ENCODE data around the gene NRG3. TPM values are rescaled to one million over a fixed set of nuclear protein-coding genes. Genes with fewer than 3 reads are reported as not detected.

NRG3 gene
- total RNA-seq, 2 experiments from 2014 or later: not detected

GRCh38 chr10:82092111-82092510 lies 217.1 kb downstream of the NRG3 start:
- H3K27ac ChIP-seq (ENCODE audit: low read depth in 1 of 2, low read length in 2 of 2): no peak overlapping the region
- Mint-ChIP-seq H3K4me3 (no peak overlapping the region), H3K27ac (no peak overlapping the region), H3K27me3 (no peaks in the 10 kb centered on the region), H3K9me3 (peaks cover 4% of the 10 kb centered on the region), H3K4me1 (ENCODE audit: low read depth) (no peaks in the 10 kb centered on the region), H3K36me3 (ENCODE audit: low read depth) (no peaks in the 10 kb centered on the region)
- H3K36me3 ChIP-seq (ENCODE audit: insufficient read depth, low read length): no peaks in the 10 kb centered on the region
- ChIA-PET POLR2A (no interaction called here), CTCF (no interaction called here)
- intact Hi-C loops (cut with DNase I, micrococcal nuclease): no loop called here
- H3K4me3 ChIP-seq (ENCODE audit: low read length): no peak overlapping the region
- DNase-seq: no peak
- ATAC-seq (ENCODE audit: poor library complexity): no peak
- peaks cover 0 to 4% of the 10 kb centered on the region in 2 experiments for H3K9me3 ChIP-seq (ENCODE audit: control insufficient read depth in 1 of 2, insufficient read depth in 1 of 2, low read length in 2 of 2)
- no peak for TF ChIP-seq CTCF (IDR thresholded peaks at IDR 0.05)
- H3K4me1 ChIP-seq (ENCODE audit: insufficient read depth, low read length): no peaks in the 10 kb centered on the region
- no peaks in the 10 kb centered on the region for H3K27me3 ChIP-seq (ENCODE audit: control insufficient read depth in 1 of 2, insufficient read depth in 2 of 2, low read length in 2 of 2)

- no peak overlapping the region for H3K27ac Mint-ChIP-seq
- no peaks in the 10 kb centered on the region for H3K27me3 Mint-ChIP-seq
- H3K9me3 ChIP-seq (ENCODE audit: control insufficient read depth in 1 of 2, insufficient read depth in 1 of 2, low read length in 2 of 2): no peaks in the 10 kb centered on the region
- H3K36me3 ChIP-seq (ENCODE audit: insufficient read depth, low read length): no peaks in the 10 kb centered on the region
- no peaks in the 10 kb centered on the region for H3K27me3 ChIP-seq (ENCODE audit: control insufficient read depth in 1 of 2, insufficient read depth in 2 of 2, low read length in 2 of 2)
- H3K4me3 Mint-ChIP-seq: no peak overlapping the region
- H3K4me1 ChIP-seq (ENCODE audit: insufficient read depth, low read length): no peaks in the 10 kb centered on the region
- H3K36me3 Mint-ChIP-seq (ENCODE audit: low read depth): no peaks in the 10 kb centered on the region
- intact Hi-C loops (cut with DNase I, micrococcal nuclease): no loop called here
- TF ChIP-seq CTCF (IDR thresholded peaks at IDR 0.05): no peak
- H3K9me3 Mint-ChIP-seq: peaks cover 3% of the 10 kb centered on the region
- no peak overlapping the region for H3K27ac ChIP-seq (ENCODE audit: low read depth in 1 of 2, low read length in 2 of 2)
- H3K4me1 Mint-ChIP-seq (ENCODE audit: low read depth): no peaks in the 10 kb centered on the region
- ChIA-PET POLR2A (no interaction called here), CTCF (no interaction called here)
- no peak overlapping the region for H3K4me3 ChIP-seq (ENCODE audit: low read length)
- DNase-seq (no peak), ATAC-seq (ENCODE audit: poor library complexity) (no peak)
Observed at GRCh38 chr10:82124713-82125112, 249.7 kb downstream of the NRG3 start.

- no peak overlapping the region for H3K27ac Mint-ChIP-seq
- no peak overlapping the region for H3K27ac ChIP-seq (ENCODE audit: low read depth in 1 of 2, low read length in 2 of 2)
- no peak for DNase-seq
- CTCF ChIA-PET: no interaction called here
- no peaks in the 10 kb centered on the region for H3K36me3 ChIP-seq (ENCODE audit: insufficient read depth, low read length)
- H3K27me3 ChIP-seq (ENCODE audit: control insufficient read depth in 1 of 2, insufficient read depth in 2 of 2, low read length in 2 of 2): no peaks in the 10 kb centered on the region
- no peaks in the 10 kb centered on the region for H3K9me3 ChIP-seq (ENCODE audit: control insufficient read depth in 1 of 2, insufficient read depth in 1 of 2, low read length in 2 of 2)
- no peak overlapping the region for H3K4me3 ChIP-seq (ENCODE audit: low read length)
- no peaks in the 10 kb centered on the region for H3K4me1 Mint-ChIP-seq (ENCODE audit: low read depth)
- intact Hi-C loops (cut with DNase I, micrococcal nuclease): no loop called here
- H3K4me1 ChIP-seq (ENCODE audit: insufficient read depth, low read length): no peaks in the 10 kb centered on the region
- H3K36me3 Mint-ChIP-seq (ENCODE audit: low read depth): no peaks in the 10 kb centered on the region
- peaks cover 9% of the 10 kb centered on the region for H3K9me3 Mint-ChIP-seq
- ATAC-seq (ENCODE audit: poor library complexity): no peak
- H3K4me3 Mint-ChIP-seq: no peak overlapping the region
- TF ChIP-seq CTCF (IDR thresholded peaks at IDR 0.05): no peak
- no peaks in the 10 kb centered on the region for H3K27me3 Mint-ChIP-seq
- POLR2A ChIA-PET: no interaction called here
Observed at GRCh38 chr10:82128527-82128926, 253.5 kb downstream of the NRG3 start.
